PC-9 (cell line): ENCODE measurements around the gene SLC7A9. TPM values are rescaled to one million over a fixed set of nuclear protein-coding genes. Genes with fewer than 3 reads are reported as not detected.
A peak's percentile ranks its signal among the peaks of the same experiment; 100 is the strongest.

Experiments used
- BruUV-seq: library from RNA; stranded (reverse); fragments of 400-500 nt; replicated peaks from 2 replicates; lab custom pipeline; 2021; lab: Mats Ljungman, UMichigan
- CTCF ChIA-PET: fragments of 300-600 bp; sonication (Branson Sonifier 250); formaldehyde crosslinking; loops from one replicate; lab custom pipeline; 2022; ENCODE audit warnings: antibody characterized with exemption; lab: Charles Lee
- POLR2A ChIA-PET: fragments of 300-600 bp; sonication (Branson Sonifier 250); formaldehyde crosslinking; loops from one replicate; lab custom pipeline; 2022; ENCODE audit warnings: antibody characterized with exemption; ENCODE audit not compliant: unreplicated experiment; lab: Charles Lee
- DNase-seq, 2 experiments: peaks; one replicate each; pipeline versions ENCODE4 v3.0.0 to v3.0.0-alpha.2; 2015 to 2022; ENCODE audit warnings: mixed read lengths in 1 of 2
- H2AFZ ChIP-seq: fragments of 200-600 bp; sonication (generic); 2 replicates; pipeline ENCODE4 v1.8.1; 2017; ENCODE audit warnings: antibody characterized with exemption
- H3F3A ChIP-seq: fragments of 200-600 bp; sonication (generic); 2 replicates; pipeline ENCODE4 v1.8.1; 2017; ENCODE audit warnings: antibody characterized with exemption, mild to moderate bottlenecking, low read depth; ENCODE audit not compliant: insufficient read depth
- H3K27ac ChIP-seq: fragments of 200-600 bp; sonication (generic); 2 replicates; pipeline ENCODE4 v1.6.1; 2016; ENCODE audit warnings: mixed run types
- H3K27me3 ChIP-seq: fragments of 200-600 bp; sonication (generic); 2 replicates; pipeline ENCODE4 v1.6.1; 2016; ENCODE audit warnings: low read depth, mixed run types; ENCODE audit not compliant: insufficient read depth
- H3K36me3 ChIP-seq: fragments of 200-600 bp; sonication (generic); 2 replicates; pipeline ENCODE4 v1.6.1; 2016; ENCODE audit warnings: low read depth, mixed run types
- H3K4me1 ChIP-seq: fragments of 200-600 bp; sonication (generic); replicated peaks from 2 replicates; pipeline ENCODE4 v1.6.1; 2016; ENCODE audit warnings: mixed run types; ENCODE audit not compliant: insufficient read depth
- H3K4me2 ChIP-seq: fragments of 200-600 bp; sonication (generic); 2 replicates; pipeline ENCODE4 v1.6.1; 2017; ENCODE audit warnings: mixed run types
- H3K4me3 ChIP-seq: fragments of 200-600 bp; sonication (generic); 2 replicates; pipeline ENCODE4 v1.6.1; 2016; ENCODE audit warnings: mixed run types
- H3K79me2 ChIP-seq: fragments of 200-600 bp; sonication (generic); 2 replicates; pipeline ENCODE4 v1.6.1; 2017; ENCODE audit warnings: low read depth, mixed run types
- H3K9me2 ChIP-seq: fragments of 200-600 bp; sonication (generic); 2 replicates; pipeline ENCODE4 v1.8.1; 2017; ENCODE audit warnings: mild to moderate bottlenecking; ENCODE audit not compliant: insufficient read depth
- H3K9me3 ChIP-seq: fragments of 200-600 bp; sonication (generic); 2 replicates; pipeline ENCODE4 v1.8.1; 2016; ENCODE audit warnings: low read depth; ENCODE audit not compliant: insufficient read depth
- H4K20me1 ChIP-seq: fragments of 200-600 bp; sonication (generic); 2 replicates; pipeline ENCODE4 v1.8.1; 2017; ENCODE audit not compliant: insufficient read depth
- EZH2 ChIP-seq: fragments of 200-600 bp; sonication (generic); IDR thresholded peaks from 2 replicates; pipeline ENCODE4 v1.8.0; 2017; ENCODE audit warnings: antibody characterized with exemption, low read depth
- intact Hi-C: fragments of 100-400 bp; cut with micrococcal nuclease; formaldehyde crosslinking; loops from one replicate; pipeline ENCODE4 v1.10.0; 2022; ENCODE audit not compliant: unreplicated experiment
- total RNA-seq: library from RNA; stranded (reverse); gene quantifications from 2 replicates; pipeline ENCODE4 v1.2.3, GENCODE V29; 2021
- TF ChIP-seq, protein P1 (sequence below): fragments of 200-600 bp; sonication (generic); conservative IDR thresholded peaks from 2 replicates; pipeline ENCODE4 v1.6.1; 2017; ENCODE audit warnings: mixed run types, antibody characterized with exemption, mild to moderate bottlenecking, moderate library complexity

Gene SLC7A9
- total RNA-seq, 1 experiment from 2014 or later = 0.33 TPM

DNA sequence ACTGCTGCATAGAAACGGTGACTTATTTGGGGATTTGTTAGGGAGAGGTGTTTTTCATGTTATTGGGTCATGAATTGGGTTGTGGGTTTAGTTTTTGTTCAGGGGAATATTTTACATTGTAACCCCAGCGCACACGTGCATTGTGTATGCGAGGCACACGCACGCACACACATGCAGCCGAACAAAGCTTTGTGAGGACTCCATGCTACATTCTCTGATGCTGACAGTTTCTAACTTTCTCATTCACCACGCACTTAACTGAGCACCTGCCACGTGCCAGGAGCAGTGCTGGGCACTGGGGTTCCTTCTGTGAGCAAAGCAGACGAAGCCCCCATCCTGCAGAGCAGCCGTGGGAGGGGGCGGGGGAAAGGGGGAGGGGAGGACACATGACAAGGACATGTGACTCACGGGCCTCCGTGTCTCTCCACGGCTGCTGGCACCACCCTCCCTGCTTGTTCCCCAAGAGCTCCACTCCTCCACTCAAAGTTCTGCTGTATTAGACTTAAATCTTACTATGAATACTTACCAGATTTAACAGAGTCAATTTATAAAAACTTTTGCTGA is 55.6 kb downstream of the SLC7A9 start:
- H3K9me3 ChIP-seq = no peaks in the 10 kb centered on the region
- TF ChIP-seq, protein P1, sequence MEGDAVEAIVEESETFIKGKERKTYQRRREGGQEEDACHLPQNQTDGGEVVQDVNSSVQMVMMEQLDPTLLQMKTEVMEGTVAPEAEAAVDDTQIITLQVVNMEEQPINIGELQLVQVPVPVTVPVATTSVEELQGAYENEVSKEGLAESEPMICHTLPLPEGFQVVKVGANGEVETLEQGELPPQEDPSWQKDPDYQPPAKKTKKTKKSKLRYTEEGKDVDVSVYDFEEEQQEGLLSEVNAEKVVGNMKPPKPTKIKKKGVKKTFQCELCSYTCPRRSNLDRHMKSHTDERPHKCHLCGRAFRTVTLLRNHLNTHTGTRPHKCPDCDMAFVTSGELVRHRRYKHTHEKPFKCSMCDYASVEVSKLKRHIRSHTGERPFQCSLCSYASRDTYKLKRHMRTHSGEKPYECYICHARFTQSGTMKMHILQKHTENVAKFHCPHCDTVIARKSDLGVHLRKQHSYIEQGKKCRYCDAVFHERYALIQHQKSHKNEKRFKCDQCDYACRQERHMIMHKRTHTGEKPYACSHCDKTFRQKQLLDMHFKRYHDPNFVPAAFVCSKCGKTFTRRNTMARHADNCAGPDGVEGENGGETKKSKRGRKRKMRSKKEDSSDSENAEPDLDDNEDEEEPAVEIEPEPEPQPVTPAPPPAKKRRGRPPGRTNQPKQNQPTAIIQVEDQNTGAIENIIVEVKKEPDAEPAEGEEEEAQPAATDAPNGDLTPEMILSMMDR = no peak
- TF ChIP-seq EZH2 = no peak
- H3K36me3 ChIP-seq = no peaks in the 10 kb centered on the region
- intact Hi-C loops = no loop called here
- H3K4me2 ChIP-seq = no peak overlapping the region
- ChIA-PET CTCF (no interaction called here), POLR2A (no interaction called here)
- DNase-seq = peak in 1 of 2 experiments; percentile 10
- H3K27me3 ChIP-seq = 0 out of 2 replicates have a peak, but pooled peaks cover 3% of the 10 kb centered on the region
- H3K79me2 ChIP-seq = no peaks in the 10 kb centered on the region
- 0 out of 2 replicates have a peak, but pooled peaks cover 12% of the 10 kb centered on the region for H3K4me1 ChIP-seq
- no peaks in the 10 kb centered on the region for H4K20me1 ChIP-seq
- no peak overlapping the region for H3K27ac ChIP-seq
- no peaks in the 10 kb centered on the region for H3K9me2 ChIP-seq
- no peaks in the 10 kb centered on the region for H3F3A ChIP-seq
- no TSS peak for BruUV-seq
- H2AFZ ChIP-seq = no peak overlapping the region
- H3K4me3 ChIP-seq = no peak overlapping the region

DNA sequence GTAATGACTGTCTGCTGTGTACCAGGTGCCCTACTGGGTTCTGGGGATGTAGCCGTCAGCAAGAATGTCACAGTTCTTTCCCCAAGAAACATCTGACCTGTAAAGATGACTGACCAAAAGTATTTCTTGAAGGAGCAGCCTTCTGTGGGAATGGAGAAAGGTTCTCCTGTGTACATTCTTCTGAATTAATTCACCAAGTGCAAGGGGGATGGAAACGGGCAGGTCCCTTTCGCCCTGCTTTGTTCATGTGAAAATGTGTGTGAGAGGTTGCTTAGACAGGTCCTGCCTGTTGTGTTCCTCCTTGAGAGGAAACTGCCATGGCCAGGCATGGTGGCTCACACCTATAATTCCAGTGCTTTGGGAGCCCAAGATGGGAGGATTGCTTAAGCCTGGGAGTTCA is 57.0 kb downstream of the SLC7A9 start:
- no peak overlapping the region for H3K27ac ChIP-seq
- no peaks in the 10 kb centered on the region for H3K79me2 ChIP-seq
- ChIA-PET CTCF (no interaction called here), POLR2A (no interaction called here)
- no peaks in the 10 kb centered on the region for H3K27me3 ChIP-seq
- no peak overlapping the region for H3K4me2 ChIP-seq
- H3K4me3 ChIP-seq = no peak overlapping the region
- no peaks in the 10 kb centered on the region for H3F3A ChIP-seq
- H3K9me3 ChIP-seq = no peaks in the 10 kb centered on the region
- intact Hi-C loops = no loop called here
- no TSS peak for BruUV-seq
- DNase-seq = peak in 1 of 2 experiments; percentile 70
- peak overlapping the region; percentile 44; the same call in 1 of the 2 replicates for H2AFZ ChIP-seq
- H4K20me1 ChIP-seq = no peaks in the 10 kb centered on the region
- no peaks in the 10 kb centered on the region for H3K36me3 ChIP-seq
- TF ChIP-seq, protein P1 = no peak
- no peak for TF ChIP-seq EZH2
- no peaks in the 10 kb centered on the region for H3K9me2 ChIP-seq
- H3K4me1 ChIP-seq = 0 out of 2 replicates have a peak, but pooled peaks cover 12% of the 10 kb centered on the region

DNA sequence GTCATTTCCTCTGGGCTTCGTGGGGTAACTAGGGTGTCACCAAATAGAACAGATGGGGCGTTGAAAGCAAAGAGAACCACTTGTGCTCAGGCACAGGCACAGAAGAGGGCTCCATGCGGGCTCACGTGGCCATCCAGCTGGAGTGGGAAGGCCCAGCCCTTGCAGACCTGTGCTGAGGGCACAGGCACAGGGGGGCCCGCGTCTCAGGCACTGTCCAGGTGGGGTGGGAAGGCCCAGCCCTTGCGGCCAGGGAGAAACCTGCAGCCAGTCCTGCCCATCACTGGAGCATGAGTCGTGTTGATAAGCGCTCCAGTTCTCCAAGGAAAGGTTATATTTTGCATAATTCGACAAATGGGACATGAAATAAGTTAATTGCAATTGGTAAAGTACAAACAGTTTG is 57.5 kb downstream of the SLC7A9 start:
- no peak overlapping the region for H3K4me3 ChIP-seq
- 0 out of 2 replicates have a peak, but pooled peaks cover 12% of the 10 kb centered on the region for H3K4me1 ChIP-seq
- H3K27ac ChIP-seq = no peak overlapping the region
- peak in 1 of 2 experiments; percentile 24 for DNase-seq
- H3K27me3 ChIP-seq = no peaks in the 10 kb centered on the region
- ChIA-PET CTCF (interaction anchor here (0.6 kb wide), 1 partner anchor 59 kb away, joined by 3 read pairs; no protein-coding TSS in a partner anchor), POLR2A (no interaction called here)
- no peaks in the 10 kb centered on the region for H3K36me3 ChIP-seq
- H3K4me2 ChIP-seq = no peak overlapping the region
- H3K9me3 ChIP-seq = no peaks in the 10 kb centered on the region
- H3K9me2 ChIP-seq = no peaks in the 10 kb centered on the region
- intact Hi-C loops = no loop called here
- BruUV-seq = no TSS peak
- peak overlapping the region; percentile 44; the same call in 1 of the 2 replicates for H2AFZ ChIP-seq
- H3F3A ChIP-seq = no peaks in the 10 kb centered on the region
- H3K79me2 ChIP-seq = no peaks in the 10 kb centered on the region
- H4K20me1 ChIP-seq = no peaks in the 10 kb centered on the region
- no peak for TF ChIP-seq EZH2
- TF ChIP-seq, protein P1 = no peak
